ENCODE results near the gene PMS1.

GRCh38 chr2:189858291-189858690 lies 74.0 kb downstream of the PMS1 start:
- TF ChIP-seq POLR2A (IDR thresholded peaks at IDR 0.05): no peak
- TF ChIP-seq, protein P1, sequence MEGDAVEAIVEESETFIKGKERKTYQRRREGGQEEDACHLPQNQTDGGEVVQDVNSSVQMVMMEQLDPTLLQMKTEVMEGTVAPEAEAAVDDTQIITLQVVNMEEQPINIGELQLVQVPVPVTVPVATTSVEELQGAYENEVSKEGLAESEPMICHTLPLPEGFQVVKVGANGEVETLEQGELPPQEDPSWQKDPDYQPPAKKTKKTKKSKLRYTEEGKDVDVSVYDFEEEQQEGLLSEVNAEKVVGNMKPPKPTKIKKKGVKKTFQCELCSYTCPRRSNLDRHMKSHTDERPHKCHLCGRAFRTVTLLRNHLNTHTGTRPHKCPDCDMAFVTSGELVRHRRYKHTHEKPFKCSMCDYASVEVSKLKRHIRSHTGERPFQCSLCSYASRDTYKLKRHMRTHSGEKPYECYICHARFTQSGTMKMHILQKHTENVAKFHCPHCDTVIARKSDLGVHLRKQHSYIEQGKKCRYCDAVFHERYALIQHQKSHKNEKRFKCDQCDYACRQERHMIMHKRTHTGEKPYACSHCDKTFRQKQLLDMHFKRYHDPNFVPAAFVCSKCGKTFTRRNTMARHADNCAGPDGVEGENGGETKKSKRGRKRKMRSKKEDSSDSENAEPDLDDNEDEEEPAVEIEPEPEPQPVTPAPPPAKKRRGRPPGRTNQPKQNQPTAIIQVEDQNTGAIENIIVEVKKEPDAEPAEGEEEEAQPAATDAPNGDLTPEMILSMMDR (IDR thresholded peaks at IDR 0.05): no peak

Data from gastroesophageal sphincter (tissue), 3 donors.